AG09319 (cell line): ENCODE data around the gene SAMM50.

ENCODE experiments used
- DNase-seq: peaks from one replicate; pipeline ENCODE4 v3.0.0-alpha.2; 2010; ENCODE audit warnings: low read depth; ENCODE audit errors: extremely low read depth
- CTCF ChIP-seq: IDR thresholded peaks from 2 replicates; pipeline ENCODE4 v1.5.1; 2011; ENCODE audit warnings: low read depth, mild to moderate bottlenecking, inconsistent platforms, low read length, moderate library complexity

The SAMM50 gene

DNA sequence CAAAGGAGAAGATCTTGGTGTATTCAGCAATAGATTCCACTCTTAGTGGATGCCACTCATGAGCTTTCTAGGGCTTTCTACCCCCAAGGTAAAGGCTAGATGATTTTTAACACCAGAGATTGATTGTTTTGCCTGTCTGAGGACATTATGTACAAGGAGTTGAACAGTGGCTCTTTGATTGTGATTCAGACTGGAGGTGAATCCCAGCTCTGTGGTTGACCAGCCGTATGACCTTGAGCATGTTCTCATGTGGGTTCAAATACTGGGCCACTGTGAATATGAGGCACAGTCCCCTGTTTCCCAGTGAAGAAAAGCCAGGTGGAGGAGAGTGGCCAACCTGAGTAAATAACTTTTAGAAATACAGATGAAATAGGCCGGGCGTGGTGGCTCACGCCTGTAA lies 44.9 kb downstream of the SAMM50 start:
- no peak for DNase-seq
- no peak for TF ChIP-seq CTCF

- no peak for DNase-seq
- no peak for TF ChIP-seq CTCF
Observed at GRCh38 chr22:44001521-44001920, 46.3 kb downstream of the SAMM50 start.

DNA sequence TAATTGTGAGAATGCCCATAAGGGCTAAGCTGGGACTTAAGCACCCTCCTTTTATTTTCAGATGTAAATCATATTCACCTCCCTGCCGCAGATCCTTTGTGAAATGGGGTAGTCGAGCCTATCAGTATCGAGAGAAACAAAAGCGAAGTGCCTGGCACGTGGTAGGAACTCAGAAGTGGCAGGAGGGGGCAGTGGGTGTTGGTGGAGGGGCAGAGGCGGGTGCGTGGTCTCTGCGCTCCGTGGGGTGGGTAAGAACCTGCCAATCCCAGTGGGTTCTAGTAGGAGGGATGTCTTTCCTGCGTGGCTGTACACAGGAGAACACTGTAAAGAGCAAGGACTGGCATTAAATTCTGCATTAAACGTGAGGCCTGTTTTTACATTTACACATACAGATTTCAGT lies 47.1 kb downstream of the SAMM50 start:
- DNase-seq: no peak
- TF ChIP-seq CTCF: no peak

- no peak for DNase-seq
- no peak for TF ChIP-seq CTCF
Observed at GRCh38 chr22:44002997-44003396, 47.8 kb downstream of the SAMM50 start.

DNA sequence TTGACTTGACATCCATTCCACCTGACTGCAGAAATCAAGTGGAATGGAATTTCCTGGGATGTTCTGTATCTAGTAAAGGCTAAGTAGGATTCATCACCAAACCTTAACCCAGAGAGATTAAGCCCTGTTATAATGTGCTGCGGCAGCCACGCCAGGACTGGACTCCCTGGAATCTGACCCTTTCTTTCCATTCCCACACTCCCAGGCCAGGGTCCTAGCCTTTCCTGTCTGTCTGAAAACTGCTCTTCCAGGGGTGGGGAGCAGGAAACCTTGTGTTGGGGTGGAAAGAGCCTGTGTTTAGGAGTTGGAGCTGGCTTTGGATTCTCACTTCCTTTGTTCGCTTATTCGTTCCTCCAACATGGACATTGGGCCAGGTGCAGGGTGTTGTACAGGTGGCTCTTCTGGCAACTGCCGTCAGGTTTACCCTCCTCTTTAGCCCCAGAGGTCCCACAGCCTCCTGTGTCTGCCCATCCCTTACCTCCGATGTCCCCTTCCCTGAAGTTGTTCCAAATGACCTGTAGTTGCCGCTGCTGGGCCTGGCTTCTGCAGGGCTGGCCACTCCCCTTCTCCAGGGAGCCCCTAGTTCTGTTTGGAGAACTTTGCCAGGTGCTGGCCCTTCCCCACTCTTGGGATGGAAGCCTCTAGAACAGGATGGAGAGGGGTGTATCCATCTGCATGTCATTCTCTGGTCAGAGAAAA lies 48.3 kb downstream of the SAMM50 start:
- no peak for TF ChIP-seq CTCF
- no peak for DNase-seq

DNA sequence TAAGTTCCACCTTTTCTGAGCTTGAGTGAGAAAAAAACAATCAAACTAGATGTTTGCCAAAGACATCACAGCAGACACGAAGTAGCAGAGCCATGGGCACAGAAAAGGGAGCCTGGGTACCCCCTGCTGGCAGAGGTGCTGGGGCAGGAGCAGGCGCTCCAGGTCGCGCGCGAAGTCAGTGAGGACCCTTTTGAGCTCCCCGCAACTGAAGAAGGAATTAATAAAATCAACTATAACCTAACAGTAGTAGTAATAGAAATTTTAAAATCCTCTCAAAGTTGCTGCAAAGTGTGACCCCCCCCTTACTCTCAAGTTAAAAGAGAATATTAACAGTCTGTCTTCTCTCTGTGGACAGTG lies 48.8 kb downstream of the SAMM50 start:
- no peak for TF ChIP-seq CTCF

DNA sequence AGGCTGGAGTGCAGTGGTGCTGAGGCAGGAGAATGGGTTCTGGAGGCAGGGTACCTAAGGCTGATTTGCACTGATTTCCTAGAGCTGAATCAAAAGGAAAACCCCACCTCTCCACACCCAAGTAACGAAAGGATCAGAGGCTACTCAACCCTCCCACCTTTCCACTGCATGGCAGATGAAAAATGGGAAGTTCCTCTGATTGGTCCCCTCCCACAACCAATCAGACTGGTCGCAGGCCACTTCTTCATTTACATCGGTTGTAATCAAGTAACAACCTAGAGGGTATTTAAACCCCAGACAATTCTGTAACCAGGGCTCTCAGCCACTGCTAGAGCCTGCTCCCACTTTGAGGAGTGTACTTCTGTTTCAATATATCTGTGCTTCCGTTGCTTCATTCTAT lies 50.3 kb downstream of the SAMM50 start:
- no peak for TF ChIP-seq CTCF
- no peak for DNase-seq

More for the DNA sequence above, 48.8 kb downstream of the SAMM50 start:
- no peak for DNase-seq
